ENCODE measurements around the gene MTURN. TPM values are rescaled to one million over a fixed set of nuclear protein-coding genes. Genes with fewer than 3 reads are reported as not detected.

The MTURN gene
- total and polyA plus RNA-seq, 2 donors (not counting 3 experiments of a cell fraction or from before 2014, with no cell fraction given) = 4.9 to 6.6 TPM

DNA sequence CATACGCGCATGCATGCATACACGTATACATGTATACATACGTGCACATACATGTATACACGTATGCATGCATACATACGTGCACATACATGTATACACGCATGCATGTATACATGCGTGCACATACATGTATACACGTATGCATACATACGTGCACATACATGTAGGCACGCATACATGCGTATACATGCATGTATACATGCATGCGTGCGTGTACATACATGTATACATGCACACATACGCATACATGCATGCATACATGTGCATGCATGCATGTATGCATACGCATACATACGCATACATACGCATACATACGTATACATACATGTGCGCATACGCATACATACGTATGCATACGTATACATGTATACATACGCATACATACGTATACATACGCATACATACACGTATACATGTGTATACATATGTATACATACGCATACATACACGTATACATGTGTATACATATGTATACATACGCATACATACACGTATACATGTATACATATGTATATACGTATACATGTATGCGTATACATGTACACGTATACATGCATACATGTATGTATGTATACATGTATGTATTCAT, 19.0 kb upstream of the MTURN start:
- no peaks in the 10 kb centered on the region for H3K79me2 ChIP-seq (ENCODE audit: control insufficient read depth, insufficient read depth, low read length)
- TF ChIP-seq EZH2 (IDR thresholded peaks at IDR 0.05; ENCODE audit: borderline replicate concordance, low read depth, low read length, severe bottlenecking) (no peak), JUN (IDR thresholded peaks at IDR 0.05; ENCODE audit: borderline replicate concordance, insufficient read depth, insufficient read length, low read depth) (no peak), POLR2AphosphoS5 (IDR thresholded peaks at IDR 0.05; ENCODE audit: insufficient read depth, low read depth, low read length) (no peak), GATA2 (IDR thresholded peaks at IDR 0.05; ENCODE audit: insufficient read depth, insufficient read length, low read depth, low read length) (no peak), CTCF (IDR thresholded peaks at IDR 0.05; ENCODE audit: extremely low read depth in 1 of 2, insufficient read depth in 1 of 2, low read depth in 1 of 2, low read length in 2 of 2) (no peak), POLR2A (IDR thresholded peaks at IDR 0.05; ENCODE audit: low read depth, low read length) (no peak), MAX (IDR thresholded peaks at IDR 0.05; ENCODE audit: insufficient read depth, insufficient read length) (no peak), FOS (IDR thresholded peaks at IDR 0.05; ENCODE audit: borderline replicate concordance, insufficient read depth, low read length) (no peak), MYC (IDR thresholded peaks at IDR 0.05; ENCODE audit: low read depth, low read length) (no peak)
- no peaks in the 10 kb centered on the region for H4K20me1 ChIP-seq (replicated peaks; ENCODE audit: control insufficient read depth, extremely low read depth, insufficient read depth, low read length)
- H3K9me1 ChIP-seq (replicated peaks; ENCODE audit: control insufficient read depth, extremely low read depth, insufficient read depth, low read length) = no peaks in the 10 kb centered on the region
- no peak overlapping the region for H3K4me3 ChIP-seq (replicated peaks in 1 of 3; ENCODE audit: insufficient read depth in 1 of 3, low read depth in 1 of 3, low read length in 3 of 3)
- H3K4me1 ChIP-seq (ENCODE audit: control insufficient read depth, extremely low read depth, insufficient read depth, low read length) = no peaks in the 10 kb centered on the region
- POLR2A ChIA-PET = no interaction called here
- no peaks in the 10 kb centered on the region for H3K9me3 ChIP-seq (replicated peaks; ENCODE audit: control insufficient read depth, insufficient read depth, low read length)
- H2AFZ ChIP-seq (ENCODE audit: low read depth, low read length) = no peak overlapping the region
- dilution Hi-C loops (cut with MboI; ENCODE audit: extremely low pct_ligation_motif_present, low sequenced_read_pairs) (no loop called here), intact Hi-C loops (cut with micrococcal nuclease) (no loop called here)
- H3K9ac ChIP-seq (replicated peaks; ENCODE audit: extremely low read depth, insufficient read depth, low read length) = no peak overlapping the region
- H3K27ac ChIP-seq (ENCODE audit: insufficient read depth, low read depth, low read length) = no peak overlapping the region
- no peaks in the 10 kb centered on the region for H3K27me3 ChIP-seq (ENCODE audit: control insufficient read depth in 2 of 2, insufficient read depth in 2 of 2, low read length in 2 of 2)
- no peak for FAIRE-seq
- DNase-seq (ENCODE audit: low read depth, low spot score) = no peak
- no peaks in the 10 kb centered on the region for H3K36me3 ChIP-seq (ENCODE audit: control insufficient read depth in 2 of 2, extremely low read depth in 1 of 2, insufficient read depth in 2 of 2, low read length in 2 of 2)
- no peak overlapping the region for H3K4me2 ChIP-seq (ENCODE audit: insufficient read depth, low read length)
- CTCF ChIA-PET = interaction anchor here (1.4 kb wide), 1 partner anchor 81 kb away, joined by 3 read pairs; no protein-coding TSS in a partner anchor
- BruUV-seq (replicated peaks) = no TSS peak

Measured in endothelial cell of umbilical vein (primary cell).